HG03469 (cell line): ENCODE measurements around the gene PPDPF.

Experiments
- ATAC-seq: cut with Tn5 transposase; IDR thresholded peaks from one replicate; pipeline ENCODE4 v1.9.1; 2021; ENCODE audit warnings: mild to moderate bottlenecking, moderate library complexity, moderate number of reproducible peaks; ENCODE audit not compliant: unreplicated experiment

Gene PPDPF

DNA sequence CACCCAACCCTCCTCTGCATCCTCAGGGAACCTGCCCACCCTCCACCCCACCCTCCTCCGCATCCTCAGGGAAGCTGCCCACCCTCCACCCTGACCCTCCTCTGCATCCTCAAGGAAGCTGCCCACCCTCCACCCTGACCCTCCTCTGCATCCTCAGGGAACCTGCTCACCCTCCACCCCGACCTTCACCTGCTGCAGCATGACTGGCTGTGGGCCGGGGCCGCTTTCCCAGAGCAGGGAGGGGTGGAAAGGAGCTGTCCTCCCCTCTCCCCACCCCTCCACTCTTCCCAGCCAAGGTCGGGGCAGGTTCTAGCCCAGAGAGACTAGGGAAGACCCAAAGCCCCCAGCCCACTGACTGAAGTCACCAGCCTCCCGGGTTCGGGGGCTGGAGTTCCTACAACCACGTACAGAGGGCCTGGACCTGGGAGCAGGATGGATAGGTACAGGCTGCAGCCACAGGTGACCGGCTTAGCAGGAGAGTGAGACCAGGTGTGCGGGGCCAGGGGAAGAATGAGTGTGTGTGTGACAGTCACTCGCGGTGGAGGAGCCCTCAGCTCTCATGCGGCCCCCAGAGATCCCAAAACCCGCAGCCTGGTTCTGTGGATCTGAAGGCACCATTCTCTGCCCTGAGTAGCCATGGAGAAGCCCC lies 33.3 kb upstream of the PPDPF start:
- ATAC-seq = no peak

DNA sequence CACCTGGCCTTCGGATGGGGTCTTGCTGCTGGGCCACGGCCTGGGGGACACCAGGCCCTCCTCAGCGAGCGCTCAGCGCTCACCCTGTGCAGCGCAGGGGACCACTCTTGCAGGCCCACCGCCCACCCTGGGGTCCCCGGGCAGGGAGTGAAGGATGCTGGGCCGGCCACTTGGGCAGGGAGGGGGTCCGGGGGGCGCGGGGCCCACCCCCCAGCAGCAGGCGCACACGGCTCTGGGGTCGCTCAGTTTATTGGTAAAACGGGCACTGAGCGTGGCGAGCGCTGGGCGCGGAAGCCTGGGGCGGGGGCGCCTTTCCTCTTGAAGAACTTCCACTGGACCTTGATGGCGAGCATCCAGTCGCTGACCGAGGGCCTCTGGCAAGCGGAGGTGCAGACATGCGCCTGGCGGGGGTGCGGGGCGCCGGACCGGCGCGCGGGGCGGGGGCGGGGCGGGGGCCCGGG lies 32.8 kb upstream of the PPDPF start:
- no peak for ATAC-seq

- ATAC-seq = no peak
Measured at GRCh38 chr20:63488315-63489251, 32.0 kb upstream of the PPDPF start.

GRCh38 chr20:63490416-63490815 lies 30.1 kb upstream of the PPDPF start:
- no peak for ATAC-seq

DNA sequence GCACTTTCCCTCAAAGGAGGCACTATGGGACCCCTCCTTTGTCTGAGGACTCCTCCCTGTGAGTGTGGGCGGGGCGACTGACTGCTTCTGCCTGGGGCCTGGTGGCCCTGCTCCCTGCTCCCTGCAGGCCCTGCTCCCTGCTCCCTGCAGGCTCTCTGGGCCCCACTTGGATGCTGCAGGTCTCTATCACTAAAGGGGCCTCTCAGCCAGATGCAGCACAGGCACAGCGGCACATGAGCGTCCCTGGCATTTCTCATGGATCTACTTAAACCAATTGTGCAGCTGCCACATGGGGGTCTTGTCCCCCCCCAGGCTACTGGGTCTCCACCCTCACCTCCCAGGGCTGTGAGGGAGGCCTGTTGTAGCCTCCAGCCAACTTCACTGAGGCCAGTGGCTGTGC lies 29.5 kb upstream of the PPDPF start:
- ATAC-seq = no peak

- no peak for ATAC-seq
Measured at GRCh38 chr20:63491635-63492230, 28.8 kb upstream of the PPDPF start.

- no peak for ATAC-seq
Measured at GRCh38 chr20:63492518-63492917, 28.0 kb upstream of the PPDPF start.

DNA sequence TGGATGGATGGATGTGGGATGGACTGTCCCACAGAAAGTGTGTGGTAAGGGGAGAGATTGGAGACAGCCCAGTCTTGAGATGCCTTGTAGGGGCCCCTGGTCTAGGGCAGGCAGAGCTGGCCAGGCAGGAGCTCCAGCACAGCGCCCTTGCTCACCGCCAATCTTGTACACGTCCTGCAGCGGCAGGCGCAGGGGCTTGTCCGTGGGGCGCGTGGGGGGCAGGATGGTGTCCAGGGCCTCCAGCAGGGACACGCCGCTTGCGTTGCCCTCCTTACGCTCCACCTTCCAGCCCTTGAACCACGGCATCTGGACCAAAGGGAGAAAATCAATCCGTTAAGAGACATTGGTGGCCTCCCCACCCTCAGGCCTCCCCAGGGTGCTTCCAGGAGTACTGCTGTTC lies 27.6 kb upstream of the PPDPF start:
- no peak for ATAC-seq

DNA sequence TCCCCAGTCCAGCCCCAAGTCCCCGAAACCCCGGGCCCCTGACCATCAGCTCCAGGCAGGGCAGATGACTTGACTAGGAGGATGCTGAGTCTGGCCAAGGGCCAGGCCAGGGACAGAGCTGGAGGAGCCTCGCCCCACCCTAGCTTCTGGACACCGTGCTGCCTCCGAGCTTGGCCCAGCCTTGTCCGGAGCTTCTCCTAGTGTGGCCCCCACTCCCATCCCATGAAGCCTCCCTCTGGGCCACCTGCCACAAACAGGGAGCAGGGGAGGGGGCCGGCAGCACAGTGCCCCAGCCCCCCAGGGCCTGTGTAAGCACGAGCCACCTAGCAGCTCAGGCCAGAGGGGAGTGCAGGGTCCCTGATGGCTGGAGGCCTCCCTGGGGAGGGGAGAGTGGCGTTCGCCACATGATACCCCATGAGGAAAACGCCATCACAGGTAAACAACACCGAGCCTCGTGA lies 27.0 kb upstream of the PPDPF start:
- ATAC-seq = no peak

GRCh38 chr20:63494084-63494419 lies 26.5 kb upstream of the PPDPF start:
- no peak for ATAC-seq

DNA sequence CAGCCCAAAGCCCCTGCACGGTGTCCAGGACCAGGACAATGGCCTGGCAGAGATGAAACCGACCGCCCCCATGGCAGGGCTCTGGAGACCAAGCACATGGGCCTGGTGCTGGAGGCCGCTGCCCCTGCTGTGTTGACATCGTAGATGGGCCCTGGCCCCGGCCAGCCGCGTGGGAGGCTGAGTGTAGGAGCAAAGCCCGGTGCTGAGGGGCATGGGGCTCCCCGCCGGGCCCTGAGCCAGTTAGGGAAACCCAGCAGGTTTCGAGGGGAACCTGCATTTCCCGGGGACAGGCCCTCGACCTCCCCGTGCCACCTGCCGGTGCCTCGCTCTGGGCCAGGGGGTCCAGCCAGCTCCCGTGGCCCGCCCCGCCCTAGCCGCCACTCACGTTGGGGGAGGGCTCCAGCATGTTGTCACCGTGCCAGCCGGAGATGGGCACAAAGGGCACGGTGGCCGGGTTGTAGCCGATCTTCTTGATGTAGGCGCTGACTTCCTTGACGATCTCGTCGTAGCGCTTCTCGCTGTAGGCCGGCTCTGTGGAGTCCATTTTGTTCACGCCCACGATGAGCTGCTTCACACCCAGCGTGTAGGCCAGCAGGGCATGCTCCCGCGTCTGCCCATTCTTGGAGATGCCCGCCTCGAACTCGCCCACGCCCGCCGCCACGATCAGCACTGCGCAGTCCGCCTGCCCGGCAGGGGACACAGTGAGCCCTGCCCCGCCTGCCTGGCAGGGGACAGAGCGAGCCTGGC lies 26.0 kb upstream of the PPDPF start:
- no peak for ATAC-seq

DNA sequence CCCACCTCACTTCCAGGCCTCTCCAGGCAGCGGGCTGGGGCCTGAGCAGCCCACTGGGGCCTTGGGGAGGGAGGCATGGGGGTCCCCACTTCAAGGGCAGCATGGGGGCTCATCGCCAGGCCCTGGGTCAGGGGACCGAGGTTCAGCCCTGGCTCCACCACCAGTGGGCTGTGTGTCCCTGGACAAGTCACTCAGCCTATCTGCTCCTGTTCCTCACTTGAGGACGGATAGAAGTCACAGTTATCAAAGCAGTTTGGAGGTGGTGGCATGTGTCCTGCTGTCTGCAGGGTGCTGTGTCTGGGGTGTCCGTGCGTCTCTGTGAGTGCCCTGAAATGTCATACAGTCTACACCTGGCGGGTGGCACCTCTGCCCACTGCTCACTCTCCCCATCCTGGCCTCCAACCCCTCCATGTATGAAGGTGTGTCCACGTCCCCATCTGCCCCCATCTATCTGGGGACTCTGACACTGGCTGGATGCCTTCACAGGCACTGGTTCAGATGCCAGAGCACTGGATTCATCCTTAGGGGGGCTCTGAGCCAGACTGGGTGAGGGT lies 25.3 kb upstream of the PPDPF start:
- no peak for ATAC-seq

- no peak for ATAC-seq
Measured at GRCh38 chr20:63495741-63496595, 24.6 kb upstream of the PPDPF start.

- no peak for ATAC-seq
Measured at GRCh38 chr20:63496596-63497120, 23.9 kb upstream of the PPDPF start.

- ATAC-seq = no peak
Measured at GRCh38 chr20:63497138-63497945, 23.2 kb upstream of the PPDPF start.

DNA sequence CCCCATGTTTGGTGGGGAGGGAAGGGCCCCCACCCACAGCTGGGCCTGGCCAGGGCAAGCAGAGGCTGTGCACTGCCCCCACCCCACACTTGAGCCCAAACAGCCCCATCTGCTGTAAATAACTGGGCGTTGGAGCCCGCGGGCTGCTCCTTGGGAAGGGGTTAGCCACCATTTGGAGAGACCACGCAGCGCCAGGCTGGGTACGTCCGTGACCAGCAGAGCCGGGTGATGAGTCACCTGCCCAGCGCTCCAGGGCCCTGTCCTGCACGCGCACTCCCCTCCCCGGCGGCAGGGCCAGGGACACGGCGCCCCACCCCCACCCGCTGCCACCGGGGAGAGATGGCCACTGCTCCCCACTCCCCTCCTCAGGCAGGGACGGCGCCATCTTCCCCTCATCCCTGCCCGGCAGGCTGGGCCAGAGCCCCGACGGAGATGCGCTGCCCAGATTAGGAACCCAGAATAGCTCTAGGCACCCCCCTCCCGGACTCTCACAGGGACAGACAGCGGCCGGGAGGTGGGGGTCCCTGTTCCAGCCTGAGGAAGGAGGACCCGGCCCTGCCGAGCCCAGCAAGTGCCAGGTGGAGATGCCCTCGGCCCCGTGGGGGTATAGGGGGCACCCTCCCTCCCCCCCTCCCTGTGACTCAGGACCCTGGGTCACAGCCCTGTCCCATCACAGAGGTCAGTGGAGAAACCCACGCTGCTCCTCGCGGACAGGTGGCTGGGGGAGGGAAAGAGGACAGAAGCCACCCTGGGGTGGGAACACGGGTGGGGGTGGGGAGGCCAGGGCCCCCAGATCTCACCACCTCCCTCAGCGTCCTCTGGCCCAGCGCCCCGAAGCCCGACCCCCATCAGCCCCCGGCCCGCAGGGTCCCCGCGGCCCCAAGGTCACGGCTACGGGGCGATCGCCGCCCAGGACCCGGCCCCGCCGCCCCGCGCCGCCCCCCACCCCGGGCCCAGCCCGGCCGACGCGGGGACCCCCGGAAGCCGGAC lies 22.3 kb upstream of the PPDPF start:
- ATAC-seq = no peak

DNA sequence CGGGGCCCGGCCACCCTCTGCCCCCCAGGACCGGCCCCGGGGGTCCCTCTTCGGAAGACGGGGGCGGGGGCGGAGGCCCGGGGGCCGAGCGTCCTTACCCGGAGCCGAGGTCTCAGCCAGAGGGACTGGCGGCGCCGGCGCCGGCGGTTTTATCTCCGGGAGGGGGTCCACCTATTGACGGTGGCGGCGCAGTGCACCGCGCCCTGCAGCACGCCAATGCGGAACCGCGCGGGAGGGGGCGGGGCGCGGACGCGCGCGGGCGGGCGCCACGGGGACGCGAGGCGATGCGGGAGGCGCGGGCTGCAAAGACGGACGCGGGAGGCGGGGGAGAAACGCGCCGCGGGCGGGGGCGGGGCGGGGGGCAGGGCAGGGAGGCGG lies 21.6 kb upstream of the PPDPF start, which contains the start of gene EEF1A2:
Gene EEF1A2, minus strand, starts transcription at position 124 of the 378 bp plus-strand sequence. CDS start 1,320 bp downstream, outside the sequence.
- ATAC-seq = no peak
